ENCODE data around the gene TMEM150C. TPM values are rescaled to one million over a fixed set of nuclear protein-coding genes. Genes with fewer than 3 reads are reported as not detected.
A peak's percentile ranks its signal among the peaks of the same experiment; 100 is the strongest.

Gene TMEM150C
- 1 to 10 TPM; 2.1 to 5.6 (median 3.6) TPM for polyA plus RNA-seq (ENCODE audit: insufficient read length in 10 of 10)
- long read RNA-seq, donor 1, partial matches to known transcripts: 0 of 2 reads
- long read RNA-seq, donor 1, other reads (novel, unspliced or antisense): 0 of 2 reads
- long read RNA-seq, donor 2, partial matches to known transcripts: 0 of 3 reads
- long read RNA-seq, donor 2, other reads (novel, unspliced or antisense): 0 of 3 reads
- long read RNA-seq, donor 3: 0 reads
- long read RNA-seq, donor 4, partial matches to known transcripts: 0 of 2 reads
- long read RNA-seq, donor 4, other reads (novel, unspliced or antisense): 0 of 2 reads
- long read RNA-seq, donor 5, partial matches to known transcripts: 0 of 1 reads
- long read RNA-seq, donor 5, other reads (novel, unspliced or antisense): 0 of 1 reads
- long read RNA-seq, donor 6: 0 reads
- long read RNA-seq, donor 7, partial matches to known transcripts: 0 of 1 reads
- long read RNA-seq, donor 7, other reads (novel, unspliced or antisense): 0 of 1 reads
- long read RNA-seq, donor 8, partial matches to known transcripts: 0 of 1 reads
- long read RNA-seq, donor 8, other reads (novel, unspliced or antisense): 0 of 1 reads
- long read RNA-seq, donor 9: 0 reads

- peak; percentile 5 to 42 (median 16) for DNase-seq
Measured at GRCh38 chr4:82561786-82562563, at the start of gene TMEM150C. TMEM150C (minus strand) TSS chr4:82561988; CDS start chr4:82504657, 57,331 bp downstream.

GRCh38 chr4:82611527-82611926 lies 49.7 kb upstream of the TMEM150C start:
- DNase-seq: no peak

- no peak for DNase-seq
Measured at GRCh38 chr4:82610041-82610440, 48.3 kb upstream of the TMEM150C start.

DNA sequence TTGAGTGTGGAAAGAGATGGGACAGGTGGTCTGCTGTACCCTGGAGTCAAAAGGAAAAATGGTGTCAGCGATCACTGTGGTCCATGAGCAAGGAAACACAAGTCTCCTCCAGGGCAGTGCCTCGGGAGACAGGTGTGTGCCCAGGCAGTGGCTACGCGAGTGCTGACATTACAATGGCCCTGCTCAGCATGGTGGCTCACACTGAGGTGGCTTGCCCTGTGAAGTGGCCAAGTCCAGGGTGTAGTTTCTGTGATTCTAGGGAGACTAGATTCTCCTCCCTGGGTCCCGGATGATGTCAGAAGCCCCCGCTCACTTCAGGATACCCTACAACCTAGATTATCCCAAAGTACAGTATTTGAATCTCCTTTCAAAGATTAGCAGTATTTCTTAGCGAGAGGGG lies 44.8 kb upstream of the TMEM150C start:
- DNase-seq: no peak

DNA sequence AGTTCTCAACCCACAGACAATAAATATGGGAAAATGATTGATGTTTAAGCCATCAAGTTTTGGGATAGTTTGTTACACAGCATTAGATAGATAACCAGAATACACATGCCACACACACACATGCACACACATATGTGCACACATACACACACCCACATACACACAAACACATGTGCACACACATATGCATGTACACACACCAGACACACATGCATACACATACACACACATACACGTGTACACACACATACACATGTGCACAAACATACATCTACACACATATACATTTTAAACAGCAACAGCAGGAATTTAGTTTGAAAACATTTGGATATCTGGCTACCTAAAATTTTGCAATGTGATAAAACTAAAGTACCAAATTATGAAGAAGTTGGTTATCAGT lies 42.7 kb upstream of the TMEM150C start:
- DNase-seq: no peak

- no peak for DNase-seq
Measured at GRCh38 chr4:82601242-82602015, 39.6 kb upstream of the TMEM150C start.

DNA sequence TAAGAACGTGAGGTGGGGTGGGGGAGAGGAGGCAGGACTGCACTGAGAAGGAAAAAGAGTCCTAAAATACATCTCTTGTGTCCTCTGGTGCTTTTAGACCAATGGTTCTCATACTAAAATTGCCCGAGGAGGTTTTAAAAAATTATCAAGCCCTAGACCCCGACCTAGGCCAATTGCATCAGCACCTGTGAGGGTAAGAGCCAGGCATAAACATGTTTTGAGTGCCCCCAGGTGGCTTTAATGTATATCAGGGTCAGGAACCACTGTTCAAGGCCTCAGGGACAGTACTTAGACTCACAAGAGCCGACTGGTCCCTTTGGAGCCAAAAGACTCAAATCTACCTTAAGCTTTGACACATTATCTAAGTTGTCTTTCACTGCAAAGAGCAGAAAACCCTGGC lies 37.5 kb upstream of the TMEM150C start:
- no peak for DNase-seq

DNA sequence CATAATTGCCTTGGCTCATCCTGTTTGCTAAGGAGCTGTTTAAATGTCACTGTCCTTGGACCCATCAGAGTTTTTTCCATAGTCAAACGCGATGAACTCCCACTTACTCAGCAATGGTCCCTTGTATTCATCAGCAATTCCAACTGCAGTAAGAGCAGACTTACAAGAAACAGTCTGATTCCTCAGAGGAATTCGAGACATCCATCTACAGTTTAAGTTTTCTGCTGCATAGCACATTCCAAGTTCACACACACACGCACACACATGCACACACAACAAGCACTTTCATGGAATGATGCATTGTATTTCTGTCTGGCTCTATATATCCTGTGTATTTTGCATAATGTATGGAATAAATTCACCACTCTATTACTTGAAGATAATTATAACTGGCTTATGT lies 32.7 kb upstream of the TMEM150C start:
- DNase-seq: no peak

DNA sequence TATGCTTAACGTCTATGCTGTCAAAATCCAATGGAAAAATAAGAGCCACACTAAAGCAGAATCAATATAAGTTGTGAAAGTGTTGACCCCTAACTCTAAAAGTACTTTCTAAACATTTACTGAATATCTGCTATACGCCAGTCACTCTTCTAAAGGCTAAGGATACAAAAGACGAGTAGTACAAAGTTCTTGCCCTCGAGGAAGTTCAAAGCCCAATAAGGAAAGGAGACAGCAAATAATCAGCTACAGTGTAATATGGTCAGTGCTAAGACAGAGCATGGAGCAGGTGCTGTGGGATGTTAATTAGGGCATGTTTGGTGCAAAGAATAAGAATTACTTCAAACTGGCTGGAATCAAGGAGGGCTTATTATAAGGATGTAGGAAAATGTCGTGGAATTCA lies 31.6 kb upstream of the TMEM150C start:
- DNase-seq: no peak

DNA sequence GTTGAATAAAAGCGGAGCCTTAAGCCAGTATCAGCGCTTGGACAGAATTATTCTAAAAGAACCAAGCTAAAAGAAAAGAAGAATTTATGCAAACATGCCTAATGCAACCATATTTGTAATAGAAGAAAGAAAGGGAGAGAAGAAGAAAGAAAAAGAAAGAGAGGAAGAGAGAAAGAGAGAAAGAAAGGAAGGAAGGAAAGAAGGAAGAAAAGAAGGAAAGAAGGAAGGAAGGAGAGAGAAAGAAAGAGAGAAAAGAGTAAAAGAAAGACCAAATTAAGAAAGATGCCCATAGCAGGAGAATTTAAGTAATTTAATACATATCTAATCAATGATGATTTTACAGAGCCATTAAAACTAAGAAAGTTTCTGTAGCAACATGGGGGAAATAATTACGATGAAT lies 30.9 kb upstream of the TMEM150C start:
- no peak for DNase-seq

DNA sequence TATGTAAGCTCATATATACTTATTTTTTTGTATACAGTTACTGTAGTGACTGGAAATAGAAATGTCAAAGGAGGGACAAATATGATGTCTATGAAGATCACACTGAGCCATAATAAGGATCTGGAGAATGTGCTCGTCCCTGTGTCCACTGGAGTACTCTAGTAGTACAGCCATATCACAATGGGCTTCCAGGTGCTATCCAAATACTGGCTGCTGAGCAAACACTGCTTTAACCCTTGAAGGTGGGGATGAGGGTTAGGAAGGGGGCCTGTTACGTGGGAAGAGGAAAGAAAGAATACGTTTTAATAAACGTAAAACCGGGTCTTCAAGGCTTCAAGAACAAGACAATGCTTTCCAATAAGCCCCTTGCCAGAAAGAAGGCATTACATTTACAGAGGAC lies 29.8 kb upstream of the TMEM150C start:
- DNase-seq: no peak

GRCh38 chr4:82589756-82590155 lies 28.0 kb upstream of the TMEM150C start:
- DNase-seq: no peak

DNA sequence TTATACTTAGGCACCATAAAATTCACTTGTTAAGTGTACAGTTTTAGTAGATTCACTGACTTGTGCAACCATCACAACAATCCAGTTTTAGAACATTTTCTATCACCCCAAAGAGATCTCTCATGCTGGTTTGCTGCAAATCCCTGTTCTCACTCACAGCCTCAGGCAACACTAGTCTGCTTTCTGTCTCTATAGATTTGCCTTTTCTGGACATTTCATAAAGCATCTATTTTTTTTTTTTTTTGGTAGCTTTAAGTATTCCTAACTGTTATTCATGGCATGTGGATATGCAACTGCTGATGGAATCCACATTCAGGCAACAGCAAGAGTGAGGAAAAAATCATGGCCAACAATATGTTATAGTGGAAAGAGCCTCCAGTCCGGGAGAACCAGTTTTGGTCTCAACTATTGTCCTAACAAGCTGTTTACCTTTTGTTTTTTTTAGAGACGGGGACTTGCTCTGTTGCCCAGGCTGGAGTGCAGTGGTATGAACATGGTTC lies 27.0 kb upstream of the TMEM150C start:
- DNase-seq: no peak

- no peak for DNase-seq
Measured at GRCh38 chr4:82587826-82588540, 26.2 kb upstream of the TMEM150C start.

GRCh38 chr4:82585690-82586435 lies 24.1 kb upstream of the TMEM150C start:
- DNase-seq: no peak

DNA sequence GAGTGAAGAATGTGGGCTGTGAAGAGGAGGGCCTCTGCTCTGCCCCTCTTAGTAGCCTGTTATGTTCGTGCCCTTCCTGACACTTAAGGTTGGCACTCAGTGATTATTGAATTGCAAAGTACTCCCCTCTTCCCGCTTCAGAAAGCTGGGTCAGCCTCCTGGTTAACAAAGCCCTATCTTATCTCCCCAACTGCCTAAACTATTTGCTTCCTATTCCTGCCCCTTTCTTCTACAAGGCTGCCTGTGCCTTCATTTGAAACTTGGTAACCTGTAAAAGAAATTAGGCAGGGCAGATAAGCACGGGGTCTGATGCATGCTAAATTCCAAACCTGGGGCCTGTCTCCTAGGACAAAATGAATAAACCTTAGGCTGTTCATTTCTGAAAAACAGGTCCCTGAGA lies 23.1 kb upstream of the TMEM150C start:
- DNase-seq: no peak

DNA sequence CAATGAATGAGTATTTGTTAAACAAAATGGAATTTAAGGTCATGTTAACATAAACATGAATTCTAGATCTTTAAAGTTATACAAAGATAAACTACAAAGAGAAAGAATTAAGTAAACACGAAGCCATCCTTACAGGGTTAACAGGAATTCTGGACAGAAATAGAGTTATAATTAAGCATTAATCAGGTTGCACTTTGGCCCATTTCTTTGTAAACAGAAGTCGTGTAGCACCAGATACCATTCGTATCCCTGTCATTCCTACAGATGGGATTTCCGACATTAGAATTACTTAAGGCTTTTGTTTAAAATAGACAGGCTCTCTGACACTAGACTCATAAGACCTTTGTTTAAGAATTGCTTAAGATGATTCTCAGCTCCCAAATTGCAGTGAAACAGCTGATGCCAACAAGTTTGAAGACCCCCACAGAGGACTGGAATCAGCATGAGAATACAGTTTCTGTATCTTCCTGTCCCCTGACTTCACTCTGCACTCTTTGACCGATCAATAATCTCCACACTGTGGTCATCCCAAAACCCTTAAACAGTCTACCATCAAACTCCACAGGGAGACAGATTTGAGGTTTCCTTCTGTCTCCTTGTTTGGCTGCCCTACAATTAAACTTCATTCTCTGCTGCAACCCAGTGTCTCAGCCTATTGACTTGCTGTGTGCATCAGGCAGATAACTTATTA lies 22.3 kb upstream of the TMEM150C start:
- no peak for DNase-seq

DNA sequence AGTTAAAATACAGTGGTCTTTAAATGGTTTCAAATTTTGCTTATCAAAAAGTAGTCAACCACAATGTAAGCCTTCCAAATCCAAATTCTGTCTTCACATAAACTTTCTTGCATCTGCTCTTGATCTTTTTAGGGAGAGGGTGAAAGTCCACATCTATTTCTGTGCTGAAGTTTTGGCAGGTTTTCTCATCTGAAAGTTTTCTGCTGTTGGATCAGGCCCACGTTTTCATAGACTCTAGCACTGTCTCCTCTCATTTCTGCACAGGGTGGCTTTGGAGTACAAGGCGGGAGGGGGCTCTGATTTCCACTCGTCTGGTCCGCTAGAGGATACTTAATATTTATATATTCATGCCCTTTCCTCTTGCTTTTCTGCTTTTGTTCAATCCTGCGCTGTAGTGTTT lies 18.1 kb upstream of the TMEM150C start:
- DNase-seq: no peak

GRCh38 chr4:82578935-82579334 lies 17.1 kb upstream of the TMEM150C start:
- DNase-seq: no peak

DNA sequence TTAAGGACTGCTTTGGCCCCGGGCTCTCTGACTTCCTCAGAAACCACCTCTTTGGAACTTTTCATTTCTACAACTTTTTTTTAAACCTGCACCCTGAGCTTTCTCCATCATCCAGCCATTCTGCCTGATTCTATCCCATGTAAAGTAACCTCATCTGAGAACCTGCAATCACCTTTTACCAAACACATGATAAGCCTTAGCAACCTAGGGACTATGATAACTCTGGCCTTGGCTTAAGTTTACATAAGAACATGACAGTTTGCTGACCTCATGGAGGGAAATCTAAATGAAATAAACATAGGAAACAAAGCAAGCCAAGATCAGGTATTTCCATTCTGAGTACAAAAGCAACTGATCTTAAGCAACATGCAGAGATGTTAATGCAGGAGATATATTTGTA lies 15.7 kb upstream of the TMEM150C start:
- no peak for DNase-seq

Measured in muscle of back (tissue), 13 donors.